ENCODE data around the gene TANGO2.

The TANGO2 gene

DNA sequence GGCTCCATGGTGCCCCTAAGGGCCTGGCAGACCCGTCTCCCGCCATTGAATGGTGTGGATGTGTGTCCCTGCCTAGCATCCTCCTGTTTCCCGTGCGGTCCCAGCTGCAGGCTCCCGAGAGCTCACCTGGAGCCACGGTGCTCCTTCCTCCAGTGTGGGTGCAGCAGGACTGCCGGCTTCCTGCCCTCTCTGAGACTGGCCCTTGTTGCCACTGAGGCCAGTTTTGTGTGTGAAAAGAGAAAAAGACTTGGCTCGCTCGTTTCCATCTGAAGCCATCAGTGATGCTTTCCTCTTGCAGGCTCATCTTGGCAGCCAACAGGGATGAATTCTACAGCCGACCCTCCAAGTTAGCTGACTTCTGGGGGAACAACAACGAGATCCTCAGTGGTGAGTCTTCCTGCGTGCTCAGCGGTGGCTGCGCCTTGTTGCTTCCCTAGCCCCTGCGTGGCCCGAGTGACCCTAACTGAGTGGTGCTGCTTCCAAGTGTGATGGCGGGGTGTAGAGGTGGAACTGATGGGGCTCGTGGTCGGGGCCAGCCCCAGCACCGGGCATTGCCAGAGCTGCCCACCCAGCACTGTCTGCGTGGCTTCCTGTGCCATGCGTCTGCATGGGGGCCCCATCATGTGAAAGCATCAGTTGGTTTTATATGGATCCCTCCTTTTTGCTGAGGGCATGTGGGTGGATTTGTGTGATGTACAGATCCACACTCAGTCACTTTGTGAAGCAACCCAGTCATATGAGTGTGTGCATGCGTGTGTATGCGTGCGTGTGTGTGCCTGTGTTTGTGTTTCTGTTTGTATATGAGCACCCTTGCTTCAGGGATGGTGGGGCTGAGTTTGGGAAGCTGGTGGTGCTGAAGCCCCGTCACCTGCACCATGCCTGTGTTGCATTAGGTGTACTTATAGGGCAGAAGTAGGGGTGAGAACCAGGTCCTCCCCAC lies 22.4 kb downstream of the TANGO2 start:
- DNase-seq (no peak), ATAC-seq (no peak)
- Mint-ChIP-seq H3K4me1 (peaks cover 6% of the 10 kb centered on the region), H3K36me3 (ENCODE audit: low read depth) (peaks cover 20% of the 10 kb centered on the region), H3K27me3 (no peaks in the 10 kb centered on the region), H3K4me3 (no peak overlapping the region), H3K9me3 (peaks cover 4% of the 10 kb centered on the region), H3K27ac (no peak overlapping the region)

DNA sequence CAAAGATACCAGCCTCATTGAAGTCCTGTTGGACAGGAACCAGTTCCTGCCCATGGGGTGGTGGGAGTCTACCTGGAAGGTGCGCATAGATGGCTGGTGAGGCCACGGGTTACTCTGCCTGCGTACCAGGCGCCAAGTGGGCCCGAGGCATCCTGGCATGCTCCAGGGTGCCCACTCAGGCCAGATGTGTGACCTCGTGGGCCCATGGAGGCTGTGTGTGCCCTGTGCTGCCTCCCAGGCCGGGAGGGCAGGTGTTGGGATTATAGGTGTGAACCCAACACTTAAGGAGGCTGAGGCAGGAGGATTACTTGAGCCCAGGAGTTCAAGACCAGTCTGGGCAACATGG lies 23.1 kb downstream of the TANGO2 start:
- DNase-seq (no peak), ATAC-seq (no peak)
- Mint-ChIP-seq H3K9me3 (peaks cover 10% of the 10 kb centered on the region), H3K27me3 (no peaks in the 10 kb centered on the region), H3K4me1 (peaks cover 7% of the 10 kb centered on the region), H3K27ac (no peak overlapping the region), H3K36me3 (ENCODE audit: low read depth) (peaks cover 26% of the 10 kb centered on the region), H3K4me3 (no peak overlapping the region)

DNA sequence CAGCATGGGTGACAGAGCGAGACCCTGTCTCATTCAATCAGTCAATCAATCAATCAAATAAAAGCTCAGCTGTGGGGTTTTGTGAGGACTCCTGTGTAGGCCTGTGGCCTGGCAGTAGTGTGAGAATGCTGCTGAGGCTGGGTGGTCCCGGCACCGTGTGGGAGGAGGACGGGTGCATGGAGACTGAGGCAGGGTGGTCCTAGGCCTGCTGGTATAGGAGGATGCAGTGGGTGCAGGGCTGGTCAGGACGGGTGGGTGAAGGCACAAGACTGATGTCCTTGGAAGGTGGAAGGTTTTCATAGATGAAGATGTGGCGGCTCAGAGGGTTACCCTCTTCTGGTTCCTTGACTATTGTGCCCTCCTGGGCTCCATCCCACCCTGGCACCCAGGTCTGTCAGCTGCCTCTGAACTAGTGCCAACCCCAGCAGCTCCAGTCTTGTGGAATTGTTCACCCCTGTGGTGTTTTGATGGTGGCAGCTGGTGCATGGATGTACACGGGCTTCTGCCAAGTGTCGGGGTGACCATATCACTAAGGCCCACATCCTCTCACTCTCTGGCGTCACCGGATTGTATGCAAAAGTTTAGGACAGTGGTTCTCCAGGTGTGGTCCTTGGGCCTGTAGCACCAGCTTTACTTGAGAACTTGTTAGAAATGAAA lies 23.7 kb downstream of the TANGO2 start:
- no peak for DNase-seq
- H3K27ac Mint-ChIP-seq = no peak overlapping the region
- H3K4me3 Mint-ChIP-seq = no peak overlapping the region

DNA sequence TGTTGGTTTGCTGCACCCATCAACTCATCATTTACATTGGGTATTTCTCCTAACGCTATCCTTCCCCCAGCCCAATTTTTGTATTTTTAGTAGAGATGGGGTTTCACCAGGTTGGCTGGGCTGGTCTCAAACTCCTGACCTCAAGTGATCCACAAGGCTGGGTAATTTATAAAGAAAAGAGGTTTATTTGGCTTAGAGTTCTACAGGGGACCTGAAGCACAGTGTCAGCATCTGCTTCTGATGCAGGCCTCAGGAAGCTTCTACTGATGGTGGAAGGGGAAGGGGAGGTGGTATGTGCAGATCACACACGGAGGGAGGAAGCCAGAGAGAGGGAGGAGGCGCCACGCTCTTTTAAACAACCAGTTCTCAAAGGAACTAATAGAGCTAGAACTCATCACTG lies 25.8 kb downstream of the TANGO2 start:
- Mint-ChIP-seq H3K4me3 (no peak overlapping the region), H3K9me3 (peaks cover 12% of the 10 kb centered on the region), H3K36me3 (ENCODE audit: low read depth) (peaks cover 32% of the 10 kb centered on the region), H3K27me3 (no peaks in the 10 kb centered on the region), H3K27ac (no peak overlapping the region), H3K4me1 (peaks cover 7% of the 10 kb centered on the region)
- no peak for ATAC-seq
- no peak for DNase-seq

More for the DNA sequence above, 23.7 kb downstream of the TANGO2 start:
- Mint-ChIP-seq H3K36me3 (ENCODE audit: low read depth) (peaks cover 30% of the 10 kb centered on the region), H3K9me3 (peaks cover 12% of the 10 kb centered on the region), H3K4me1 (peaks cover 7% of the 10 kb centered on the region), H3K27me3 (no peaks in the 10 kb centered on the region)
- ATAC-seq = no peak

DNA sequence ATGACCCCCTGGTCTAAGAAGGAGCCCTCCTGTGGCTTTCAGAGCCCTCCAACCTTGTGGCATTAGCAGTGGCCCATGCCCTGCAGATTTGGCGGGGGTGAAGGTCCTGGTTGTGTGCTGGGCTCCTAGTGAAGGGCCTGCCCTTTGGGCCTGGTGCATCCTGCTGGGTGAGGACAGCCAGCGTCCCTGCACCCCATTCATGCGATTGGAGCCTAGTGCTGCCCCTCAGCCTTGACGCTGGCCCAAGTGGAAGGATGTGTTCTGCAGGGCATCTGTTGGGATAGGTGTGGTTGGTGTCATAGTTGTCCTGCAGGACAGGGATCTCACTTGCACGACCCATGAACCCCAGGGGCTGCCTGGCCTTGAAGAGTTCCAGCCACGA lies 31.0 kb downstream of the TANGO2 start:
- H3K36me3 Mint-ChIP-seq (ENCODE audit: low read depth) = peaks cover 26% of the 10 kb centered on the region
- H3K4me3 Mint-ChIP-seq = no peak overlapping the region
- peaks cover 7% of the 10 kb centered on the region for H3K4me1 Mint-ChIP-seq
- peaks cover 12% of the 10 kb centered on the region for H3K9me3 Mint-ChIP-seq
- DNase-seq (no peak), ATAC-seq (no peak)
- H3K27ac Mint-ChIP-seq = no peak overlapping the region
- no peaks in the 10 kb centered on the region for H3K27me3 Mint-ChIP-seq

DNA sequence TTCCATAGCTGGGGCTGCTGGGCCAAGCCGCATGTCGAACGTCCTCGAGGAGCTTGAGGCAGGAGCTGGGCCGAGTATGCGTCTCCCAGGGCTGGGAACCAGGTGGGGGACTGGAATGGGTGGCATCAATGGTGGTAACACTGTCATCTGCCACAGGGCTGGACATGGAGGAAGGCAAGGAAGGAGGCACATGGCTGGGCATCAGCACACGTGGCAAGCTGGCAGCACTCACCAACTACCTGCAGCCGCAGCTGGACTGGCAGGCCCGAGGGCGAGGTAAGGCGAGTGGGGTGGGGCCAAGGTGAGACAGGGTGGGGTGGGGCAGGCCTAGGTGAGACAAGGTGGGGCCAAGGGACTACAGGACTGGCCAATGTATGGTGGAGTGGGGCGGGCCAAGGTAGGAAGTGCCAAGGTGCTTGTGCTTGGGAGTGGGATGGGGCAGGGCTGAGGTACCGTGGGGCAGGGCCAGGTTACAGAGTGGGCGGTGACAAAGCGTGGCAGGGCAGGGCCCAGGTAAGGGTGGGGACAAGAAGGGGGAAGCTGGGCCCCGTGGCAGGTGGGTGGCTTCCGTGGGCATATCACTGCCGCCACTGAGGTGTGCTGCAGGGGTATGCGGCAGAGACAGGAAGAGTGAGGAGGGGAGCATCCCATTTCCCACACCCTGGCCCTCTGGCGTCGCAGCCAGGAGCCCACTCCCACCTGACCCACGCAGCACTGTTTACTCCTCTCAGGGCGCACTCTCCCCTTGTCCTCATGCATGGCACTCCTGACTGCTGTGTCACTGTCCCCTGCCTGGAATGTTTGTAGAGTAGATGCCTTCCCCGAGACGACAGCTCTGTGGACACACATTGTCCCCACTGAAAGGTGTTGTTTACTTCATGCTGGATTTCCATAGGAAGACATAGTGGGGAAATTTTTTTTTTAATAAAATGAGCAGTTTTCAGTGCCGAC lies 31.7 kb downstream of the TANGO2 start:
- no peak for ATAC-seq
- peaks cover 6% of the 10 kb centered on the region for H3K4me1 Mint-ChIP-seq
- no peak overlapping the region for H3K27ac Mint-ChIP-seq
- H3K4me3 Mint-ChIP-seq = no peak overlapping the region
- peaks cover 21% of the 10 kb centered on the region for H3K36me3 Mint-ChIP-seq (ENCODE audit: low read depth)
- peaks cover 12% of the 10 kb centered on the region for H3K9me3 Mint-ChIP-seq
- no peaks in the 10 kb centered on the region for H3K27me3 Mint-ChIP-seq
- DNase-seq = no peak

DNA sequence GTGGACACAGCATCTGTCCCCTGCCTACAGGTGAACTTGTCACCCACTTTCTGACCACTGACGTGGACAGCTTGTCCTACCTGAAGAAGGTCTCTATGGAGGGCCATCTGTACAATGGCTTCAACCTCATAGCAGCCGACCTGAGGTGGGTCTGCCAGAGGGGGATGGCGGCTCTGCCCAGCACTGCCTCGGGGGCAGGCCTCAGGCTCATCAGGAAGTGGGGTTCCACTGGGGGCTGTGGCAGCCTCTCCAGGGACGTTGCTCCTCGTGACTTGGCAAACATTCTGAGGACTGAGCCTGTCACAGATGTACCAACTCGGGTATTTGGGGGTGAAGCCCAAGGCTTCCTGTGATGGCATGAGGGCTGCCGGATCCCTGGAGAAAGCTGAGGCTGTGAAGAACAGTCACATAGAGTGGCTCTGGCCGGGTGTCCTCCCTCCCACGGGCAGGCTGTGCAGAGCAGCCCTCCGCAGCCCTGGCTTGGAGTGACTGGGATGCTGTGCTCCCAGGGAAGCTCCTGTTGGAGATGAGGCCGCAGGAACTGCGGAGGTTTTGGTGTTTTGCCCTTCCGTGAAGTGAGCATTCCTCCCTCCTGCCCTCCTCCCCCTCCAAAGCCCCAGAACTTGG lies 32.6 kb downstream of the TANGO2 start:
- H3K4me1 Mint-ChIP-seq = no peaks in the 10 kb centered on the region
- ATAC-seq (no peak), DNase-seq (no peak)
- no peak overlapping the region for H3K27ac Mint-ChIP-seq
- H3K4me3 Mint-ChIP-seq = no peak overlapping the region
- H3K36me3 Mint-ChIP-seq (ENCODE audit: low read depth) = peaks cover 13% of the 10 kb centered on the region
- H3K9me3 Mint-ChIP-seq = peaks cover 6% of the 10 kb centered on the region
- H3K27me3 Mint-ChIP-seq = no peaks in the 10 kb centered on the region

DNA sequence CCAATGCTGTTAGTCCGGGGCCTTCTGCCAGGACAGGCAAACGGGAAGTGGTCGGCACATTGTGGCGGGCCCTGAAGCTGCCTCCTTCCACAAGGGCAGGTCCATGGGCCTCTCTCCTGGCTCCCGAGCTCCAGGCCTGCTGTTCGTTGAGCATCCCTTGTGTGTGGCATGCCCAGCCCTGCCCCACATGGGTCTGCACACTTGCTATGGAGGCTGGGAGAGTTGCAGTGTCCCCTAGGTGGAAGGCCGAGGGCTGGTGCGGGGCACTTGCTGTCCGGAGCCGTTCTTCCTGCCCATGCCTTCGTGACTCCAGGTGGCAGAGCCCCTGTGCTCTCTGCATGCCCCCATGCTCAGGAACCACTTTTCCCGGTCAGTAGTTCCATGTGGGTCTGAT lies 33.1 kb downstream of the TANGO2 start:
- DNase-seq = no peak
- H3K36me3 Mint-ChIP-seq (ENCODE audit: low read depth) = peaks cover 7% of the 10 kb centered on the region
- peaks cover 3% of the 10 kb centered on the region for H3K4me1 Mint-ChIP-seq
- H3K9me3 Mint-ChIP-seq = peaks cover under 1% of the 10 kb centered on the region
- no peak overlapping the region for H3K4me3 Mint-ChIP-seq
- no peak for ATAC-seq
- H3K27me3 Mint-ChIP-seq = no peaks in the 10 kb centered on the region
- no peak overlapping the region for H3K27ac Mint-ChIP-seq

DNA sequence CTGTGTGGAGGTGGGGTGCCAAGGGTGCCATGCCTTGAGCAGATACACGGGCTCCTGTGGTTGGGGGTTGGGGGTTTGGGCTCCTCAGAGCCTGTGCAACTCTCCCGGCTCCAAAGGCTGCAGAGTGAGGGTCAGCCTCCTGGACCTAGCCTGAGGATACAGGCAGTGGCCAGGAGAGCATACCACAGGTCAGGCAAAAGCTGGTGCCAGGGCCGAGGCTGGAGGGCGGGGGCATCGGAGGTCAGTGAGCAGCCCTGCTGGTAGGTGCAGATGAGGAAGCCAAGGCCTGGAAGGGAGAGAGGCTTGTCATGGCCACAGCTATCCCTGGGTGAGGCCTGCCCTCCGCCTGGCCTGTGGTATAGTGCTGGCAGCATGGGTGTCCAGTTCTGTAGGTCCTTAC lies 33.6 kb downstream of the TANGO2 start:
- Mint-ChIP-seq H3K4me3 (no peak overlapping the region), H3K4me1 (peaks cover 8% of the 10 kb centered on the region), H3K27ac (no peak overlapping the region), H3K27me3 (no peaks in the 10 kb centered on the region), H3K9me3 (no peaks in the 10 kb centered on the region), H3K36me3 (ENCODE audit: low read depth) (peaks cover 5% of the 10 kb centered on the region)
- ATAC-seq (no peak), DNase-seq (no peak)

DNA sequence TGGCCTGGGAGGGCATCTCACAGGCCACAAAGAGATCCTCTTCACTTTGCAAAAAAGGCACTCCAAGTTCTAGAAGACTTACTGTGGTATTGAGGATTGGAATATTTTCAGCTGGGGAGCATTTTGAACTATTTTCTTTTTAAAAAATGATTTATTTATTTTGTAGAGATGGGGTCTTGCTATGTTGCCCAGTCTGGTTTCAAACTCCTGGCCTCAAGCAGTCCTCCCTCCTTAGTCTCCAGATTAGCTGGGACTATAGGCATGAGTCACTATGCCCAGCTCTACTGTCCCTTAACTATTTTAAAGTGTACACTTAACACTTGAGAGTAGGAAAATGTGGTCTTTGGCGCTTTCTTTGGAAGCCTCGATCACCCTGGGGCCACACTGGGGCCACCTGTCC lies 34.2 kb downstream of the TANGO2 start:
- Mint-ChIP-seq H3K36me3 (ENCODE audit: low read depth) (peaks cover 2% of the 10 kb centered on the region), H3K4me3 (no peak overlapping the region), H3K4me1 (peaks cover 8% of the 10 kb centered on the region), H3K9me3 (no peaks in the 10 kb centered on the region), H3K27ac (no peak overlapping the region), H3K27me3 (no peaks in the 10 kb centered on the region)
- ATAC-seq (no peak), DNase-seq (no peak)

DNA sequence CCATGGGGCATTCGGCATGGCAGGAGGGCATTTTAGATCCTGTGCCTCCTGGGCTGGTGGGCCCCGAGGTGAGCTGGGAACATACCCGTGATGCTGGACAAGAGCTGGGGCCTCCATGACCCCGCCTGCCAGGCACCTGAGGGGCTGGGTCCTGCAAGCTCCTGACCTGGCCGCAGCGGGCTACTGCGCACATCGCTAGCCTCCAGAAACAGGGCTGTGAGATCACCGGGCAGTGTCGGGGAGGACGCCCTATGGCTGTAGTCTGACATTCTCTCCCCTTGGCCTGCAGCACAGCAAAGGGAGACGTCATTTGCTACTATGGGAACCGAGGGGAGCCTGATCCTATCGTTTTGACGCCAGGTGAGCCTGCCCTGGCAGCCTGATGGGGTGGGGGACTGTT lies 34.7 kb downstream of the TANGO2 start:
- no peak overlapping the region for H3K27ac Mint-ChIP-seq

DNA sequence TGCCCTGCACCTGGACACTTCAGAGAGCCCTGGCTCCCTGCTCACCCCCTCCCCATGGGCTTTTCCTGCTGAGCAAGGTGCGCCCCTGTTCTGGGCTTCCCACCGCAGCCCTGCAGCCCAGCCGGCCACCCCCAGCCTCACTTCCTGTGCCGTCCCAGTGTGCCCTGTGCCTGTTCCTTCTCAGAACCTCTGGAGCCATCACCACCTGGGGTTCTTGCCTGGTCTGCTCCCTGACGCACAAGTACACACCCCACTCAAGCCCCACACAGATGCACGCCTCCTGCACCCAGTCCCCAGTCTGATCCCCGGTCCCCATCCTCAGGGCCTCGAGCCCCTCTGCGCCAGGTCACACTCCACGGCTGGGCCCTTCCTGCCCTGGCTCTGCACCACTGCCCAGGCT lies 35.3 kb downstream of the TANGO2 start:
- no peak overlapping the region for H3K27ac Mint-ChIP-seq
- H3K9me3 Mint-ChIP-seq = no peaks in the 10 kb centered on the region
- H3K27me3 Mint-ChIP-seq = no peaks in the 10 kb centered on the region
- H3K4me1 Mint-ChIP-seq = peaks cover 8% of the 10 kb centered on the region
- H3K36me3 Mint-ChIP-seq (ENCODE audit: low read depth) = peaks cover 2% of the 10 kb centered on the region
- H3K4me3 Mint-ChIP-seq = no peak overlapping the region
- no peak for ATAC-seq
- no peak for DNase-seq

More for the DNA sequence above, 34.7 kb downstream of the TANGO2 start:
- Mint-ChIP-seq H3K36me3 (ENCODE audit: low read depth) (peaks cover 2% of the 10 kb centered on the region), H3K9me3 (no peaks in the 10 kb centered on the region), H3K27me3 (no peaks in the 10 kb centered on the region), H3K4me3 (no peak overlapping the region), H3K4me1 (peaks cover 8% of the 10 kb centered on the region)
- no peak for DNase-seq
- no peak for ATAC-seq

DNA sequence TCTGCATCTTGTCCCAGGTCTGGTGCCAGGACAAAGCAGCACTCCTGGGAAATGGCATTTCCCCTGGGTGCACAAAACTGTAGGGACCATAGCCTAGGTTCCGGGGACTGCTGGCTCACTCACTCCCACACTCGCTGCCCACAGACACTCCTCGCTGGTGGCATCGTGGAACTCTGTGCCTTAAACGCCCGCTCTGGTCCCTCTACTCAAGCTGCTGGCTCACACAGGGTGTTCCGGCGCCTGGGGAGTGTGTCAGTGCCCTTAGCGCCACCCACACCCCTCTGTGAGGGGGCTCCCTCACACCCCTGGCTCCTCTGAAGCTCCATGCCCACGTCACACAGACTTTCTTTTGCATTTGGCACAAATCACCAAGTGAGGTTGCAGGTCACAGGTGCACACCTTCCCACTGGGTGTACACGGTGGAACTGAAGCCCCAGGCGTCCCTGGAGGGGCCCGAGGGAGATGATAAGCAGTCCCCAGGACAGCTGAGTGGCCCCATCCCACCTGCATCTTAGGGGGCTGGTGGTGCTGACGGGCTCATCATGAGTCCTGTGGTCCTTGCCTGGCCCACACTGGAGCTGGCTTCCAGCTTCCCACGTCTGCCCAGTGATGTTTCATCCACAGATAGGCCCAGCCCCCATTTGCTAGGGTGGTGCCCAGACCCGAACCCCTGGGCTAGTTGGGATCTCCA lies 35.9 kb downstream of the TANGO2 start:
- Mint-ChIP-seq H3K4me3 (no peak overlapping the region), H3K36me3 (ENCODE audit: low read depth) (peaks cover 2% of the 10 kb centered on the region), H3K27ac (no peak overlapping the region), H3K27me3 (no peaks in the 10 kb centered on the region), H3K9me3 (no peaks in the 10 kb centered on the region), H3K4me1 (peaks cover 8% of the 10 kb centered on the region)
- no peak for ATAC-seq
- no peak for DNase-seq

All from activated naive CD8-positive, alpha-beta T cell treated with anti-CD3 and anti-CD28 coated beads, Interleukin-2, amount 50 U/mL, for 24 hours (primary cell).